MM.1S (cell line): Measurements from ENCODE around the gene USP6NL.

Experiments
- DNase-seq: peaks from one replicate; pipeline ENCODE4 v3.0.0-alpha.2; 2015
- H2AFZ ChIP-seq: fragments of 300-600 bp; sonication (generic); 2 replicates; pipeline ENCODE4 v1.6.0; 2016; ENCODE audit warnings: antibody characterized with exemption, low read length
- H3F3A ChIP-seq: fragments of 300-600 bp; sonication (generic); 2 replicates; pipeline ENCODE4 v1.6.1; 2016; ENCODE audit warnings: mild to moderate bottlenecking, antibody characterized with exemption, low read length, moderate library complexity, mixed read lengths; ENCODE audit not compliant: insufficient read depth
- H3K27ac ChIP-seq: fragments of 300-600 bp; sonication (generic); 2 replicates; pipeline ENCODE4 v1.5.1; 2016; ENCODE audit warnings: mild to moderate bottlenecking, low read length
- H3K27me3 ChIP-seq: fragments of 300-600 bp; sonication (generic); replicated peaks from 2 replicates; pipeline ENCODE4 v1.6.0; 2016; ENCODE audit warnings: low read length; ENCODE audit not compliant: insufficient read depth
- H3K36me3 ChIP-seq: fragments of 300-600 bp; sonication (generic); replicated peaks from 2 replicates; pipeline ENCODE4 v1.6.1; 2016; ENCODE audit warnings: mild to moderate bottlenecking, low read length, mixed read lengths; ENCODE audit not compliant: insufficient read depth
- H3K4me1 ChIP-seq: fragments of 300-600 bp; sonication (generic); 2 replicates; pipeline ENCODE4 v1.6.1; 2016; ENCODE audit warnings: low read length, mixed read lengths
- H3K4me2 ChIP-seq: fragments of 300-600 bp; sonication (generic); 2 replicates; pipeline ENCODE4 v1.6.0; 2016; ENCODE audit warnings: low read depth, low read length
- H3K4me3 ChIP-seq: fragments of 300-600 bp; sonication (generic); 2 replicates; pipeline ENCODE4 v1.5.1; 2016; ENCODE audit warnings: low read length, mixed read lengths
- H3K79me2 ChIP-seq: fragments of 300-600 bp; sonication (generic); 2 replicates; pipeline ENCODE4 v1.6.1; 2016; ENCODE audit warnings: mixed run types, low read length, mixed read lengths
- H3K9ac ChIP-seq: fragments of 300-600 bp; sonication (generic); 2 replicates; pipeline ENCODE4 v1.6.1; 2016; ENCODE audit warnings: low read length, mixed read lengths
- H3K9me2 ChIP-seq: fragments of 300-600 bp; sonication (generic); replicated peaks from 2 replicates; pipeline ENCODE4 v1.6.1; 2016; ENCODE audit warnings: mild to moderate bottlenecking, low read length, mixed read lengths; ENCODE audit not compliant: insufficient read depth
- H3K9me3 ChIP-seq: fragments of 300-600 bp; sonication (generic); replicated peaks from 2 replicates; pipeline ENCODE4 v1.6.1; 2016; ENCODE audit warnings: mild to moderate bottlenecking, low read length, mixed read lengths; ENCODE audit not compliant: insufficient read depth
- H4K20me1 ChIP-seq: fragments of 300-600 bp; sonication (generic); 2 replicates; pipeline ENCODE4 v1.6.1; 2016; ENCODE audit warnings: mild to moderate bottlenecking, low read length, moderate library complexity, mixed read lengths; ENCODE audit not compliant: insufficient read depth
- EZH2 ChIP-seq: fragments of 300-600 bp; sonication (generic); optimal IDR thresholded peaks from 2 replicates; pipeline ENCODE3; 2017; ENCODE audit warnings: low read depth, mild to moderate bottlenecking, antibody characterized with exemption, low read length, mixed read lengths
- EZH2phosphoT487 ChIP-seq: fragments of 300-600 bp; sonication (generic); IDR thresholded peaks from 2 replicates; pipeline ENCODE4 v1.6.1; 2018; ENCODE audit warnings: antibody characterized with exemption, low read length
- TF ChIP-seq, protein P1 (sequence below): fragments of 300-600 bp; sonication (generic); IDR thresholded peaks from 2 replicates; pipeline ENCODE4 v1.5.1; 2016; ENCODE audit warnings: antibody characterized with exemption, low read length, mixed read lengths

Gene USP6NL

DNA sequence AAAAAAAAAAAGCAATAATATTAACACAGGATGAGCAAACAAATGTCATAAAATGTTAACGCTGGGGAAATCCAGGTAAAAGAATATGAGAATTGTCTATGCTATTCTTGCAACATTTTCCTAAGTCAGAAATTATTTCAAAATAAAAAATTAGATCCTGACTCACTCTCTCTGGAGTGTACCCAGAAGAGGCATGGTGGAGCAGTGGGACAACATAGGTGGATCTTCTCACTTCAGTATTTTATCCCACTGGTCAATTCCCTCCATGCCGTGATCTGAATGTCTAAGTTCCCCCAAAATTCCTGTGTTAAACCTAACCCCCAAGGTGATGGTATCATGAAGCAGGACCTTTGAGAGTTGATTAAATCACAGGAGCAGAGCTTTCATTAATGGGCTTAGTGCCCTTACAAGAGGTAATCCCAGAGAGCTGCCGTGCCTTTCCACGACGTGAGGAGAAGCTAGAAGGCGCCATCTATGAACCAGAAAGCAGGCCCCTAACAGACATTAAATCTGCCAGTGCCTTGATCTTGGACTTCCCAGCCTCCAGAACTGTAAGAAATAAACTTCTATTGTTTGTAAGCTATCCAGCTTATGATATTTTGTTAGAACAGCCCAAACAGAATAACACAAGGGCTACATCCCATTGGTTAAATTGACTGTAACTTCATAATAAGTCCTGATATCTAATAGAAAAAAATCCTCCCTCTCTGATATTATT, 35.2 kb downstream of the USP6NL start:
- Histone ChIP-seq H3F3A (no peaks in the 10 kb centered on the region), H3K4me1 (no peaks in the 10 kb centered on the region; the same call in 1 of the 2 replicates), H3K9me2 (no peaks in the 10 kb centered on the region), H3K4me3 (no peak overlapping the region), H3K36me3 (no peaks in the 10 kb centered on the region), H3K4me2 (no peak overlapping the region), H4K20me1 (no peaks in the 10 kb centered on the region), H3K9me3 (no peaks in the 10 kb centered on the region), H3K27ac (no peak overlapping the region), H3K27me3 (no peaks in the 10 kb centered on the region), H2AFZ (no peak overlapping the region), H3K9ac (no peak overlapping the region), H3K79me2 (no peaks in the 10 kb centered on the region)
- DNase-seq, result no peak
- TF ChIP-seq EZH2phosphoT487, result no peak
- TF ChIP-seq EZH2, result no peak
- TF ChIP-seq, protein P1, sequence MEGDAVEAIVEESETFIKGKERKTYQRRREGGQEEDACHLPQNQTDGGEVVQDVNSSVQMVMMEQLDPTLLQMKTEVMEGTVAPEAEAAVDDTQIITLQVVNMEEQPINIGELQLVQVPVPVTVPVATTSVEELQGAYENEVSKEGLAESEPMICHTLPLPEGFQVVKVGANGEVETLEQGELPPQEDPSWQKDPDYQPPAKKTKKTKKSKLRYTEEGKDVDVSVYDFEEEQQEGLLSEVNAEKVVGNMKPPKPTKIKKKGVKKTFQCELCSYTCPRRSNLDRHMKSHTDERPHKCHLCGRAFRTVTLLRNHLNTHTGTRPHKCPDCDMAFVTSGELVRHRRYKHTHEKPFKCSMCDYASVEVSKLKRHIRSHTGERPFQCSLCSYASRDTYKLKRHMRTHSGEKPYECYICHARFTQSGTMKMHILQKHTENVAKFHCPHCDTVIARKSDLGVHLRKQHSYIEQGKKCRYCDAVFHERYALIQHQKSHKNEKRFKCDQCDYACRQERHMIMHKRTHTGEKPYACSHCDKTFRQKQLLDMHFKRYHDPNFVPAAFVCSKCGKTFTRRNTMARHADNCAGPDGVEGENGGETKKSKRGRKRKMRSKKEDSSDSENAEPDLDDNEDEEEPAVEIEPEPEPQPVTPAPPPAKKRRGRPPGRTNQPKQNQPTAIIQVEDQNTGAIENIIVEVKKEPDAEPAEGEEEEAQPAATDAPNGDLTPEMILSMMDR, result no peak

DNA sequence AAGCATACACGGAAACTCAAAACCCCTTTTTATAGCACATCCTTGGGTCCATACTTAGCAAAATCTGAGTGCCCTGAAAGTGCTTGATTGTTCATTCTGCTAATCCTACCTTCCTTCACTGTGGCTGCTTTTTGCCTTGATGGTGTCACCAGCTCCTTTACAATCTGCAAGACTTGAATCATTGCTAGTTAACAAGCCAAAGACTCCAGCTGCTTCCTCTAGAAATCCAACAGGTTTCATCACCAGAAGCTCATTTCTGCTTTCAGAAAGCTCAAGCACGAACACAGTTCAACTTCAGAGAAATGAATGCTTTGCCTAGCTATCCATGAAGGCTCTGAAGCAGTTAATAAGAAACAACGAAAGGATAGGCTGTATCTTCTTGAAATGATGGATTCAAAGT, 38.0 kb downstream of the USP6NL start:
- H2AFZ ChIP-seq, result no peak overlapping the region
- H3K9ac ChIP-seq, result no peak overlapping the region

DNA sequence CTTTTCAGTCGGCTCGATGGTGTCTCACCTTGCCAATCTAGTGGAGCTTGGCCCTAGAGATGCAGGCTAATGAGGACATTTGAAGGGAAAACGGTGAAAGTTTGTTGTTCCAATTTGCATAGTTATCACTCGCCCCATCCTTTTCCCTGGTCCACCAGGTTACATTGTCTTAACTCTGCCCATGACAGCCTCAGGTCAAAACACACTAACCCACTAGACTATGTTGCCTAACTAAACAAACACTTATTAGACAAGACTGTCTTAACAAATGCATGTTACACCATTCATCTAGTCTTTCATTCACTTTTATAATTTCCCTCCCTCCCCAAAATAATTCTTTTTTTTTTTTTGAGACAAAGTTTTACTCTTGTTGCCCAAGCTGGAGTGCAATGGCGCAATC, 40.7 kb downstream of the USP6NL start:
- no peak for TF ChIP-seq EZH2
- Histone ChIP-seq H2AFZ (no peak overlapping the region), H3K27me3 (no peaks in the 10 kb centered on the region), H3K4me1 (no peaks in the 10 kb centered on the region; the same call in 1 of the 2 replicates), H3K27ac (no peak overlapping the region), H3K4me2 (no peak overlapping the region), H3K79me2 (no peaks in the 10 kb centered on the region), H3K9ac (no peak overlapping the region), H4K20me1 (no peaks in the 10 kb centered on the region), H3K4me3 (no peak overlapping the region), H3K36me3 (no peaks in the 10 kb centered on the region), H3K9me2 (no peaks in the 10 kb centered on the region), H3K9me3 (no peaks in the 10 kb centered on the region), H3F3A (no peaks in the 10 kb centered on the region)
- no peak for DNase-seq

More for the DNA sequence above, 38.0 kb downstream of the USP6NL start:
- H3K9me3 ChIP-seq, result no peaks in the 10 kb centered on the region
- no peaks in the 10 kb centered on the region; the same call in 1 of the 2 replicates for H3K4me1 ChIP-seq
- no peaks in the 10 kb centered on the region for H4K20me1 ChIP-seq
- no peaks in the 10 kb centered on the region for H3K27me3 ChIP-seq
- H3K27ac ChIP-seq, result no peak overlapping the region
- H3K4me2 ChIP-seq, result no peak overlapping the region
- no peaks in the 10 kb centered on the region for H3K79me2 ChIP-seq
- DNase-seq, result no peak
- TF ChIP-seq, protein P1, result no peak
- no peak for TF ChIP-seq EZH2
- TF ChIP-seq EZH2phosphoT487, result no peak
- H3K36me3 ChIP-seq, result no peaks in the 10 kb centered on the region
- H3F3A ChIP-seq, result no peaks in the 10 kb centered on the region
- no peaks in the 10 kb centered on the region for H3K9me2 ChIP-seq
- H3K4me3 ChIP-seq, result no peak overlapping the region

DNA sequence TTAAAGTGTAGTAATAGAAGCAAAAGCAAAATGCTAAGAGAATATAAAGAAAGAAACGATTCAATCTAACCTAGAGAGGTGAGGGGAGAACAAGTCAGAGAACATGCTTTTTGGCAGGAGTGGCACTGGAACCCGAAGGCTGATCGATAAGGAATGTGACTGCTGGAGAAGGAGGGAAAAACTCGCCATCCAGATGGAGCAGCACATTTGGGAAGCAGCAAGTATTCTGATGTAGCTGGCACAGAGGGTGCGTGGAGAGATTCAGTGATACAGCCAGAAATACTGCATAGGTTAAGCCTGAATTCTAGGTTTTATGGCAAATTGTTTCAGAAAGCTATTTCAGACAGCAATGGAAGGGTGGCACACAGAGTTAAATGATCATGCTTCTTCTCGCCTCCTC, 42.0 kb downstream of the USP6NL start:
- Histone ChIP-seq H3K9me3 (no peaks in the 10 kb centered on the region), H3K36me3 (no peaks in the 10 kb centered on the region), H3K27me3 (no peaks in the 10 kb centered on the region), H3F3A (no peaks in the 10 kb centered on the region), H3K9ac (no peak overlapping the region), H3K27ac (no peak overlapping the region), H2AFZ (no peak overlapping the region), H4K20me1 (no peaks in the 10 kb centered on the region), H3K79me2 (no peaks in the 10 kb centered on the region), H3K4me1 (no peaks in the 10 kb centered on the region; the same call in 1 of the 2 replicates), H3K4me2 (no peak overlapping the region), H3K4me3 (no peak overlapping the region), H3K9me2 (no peaks in the 10 kb centered on the region)
- no peak for TF ChIP-seq EZH2
- TF ChIP-seq, protein P1, result no peak
- TF ChIP-seq EZH2phosphoT487, result no peak
- DNase-seq, result no peak
